ENCODE results near the gene APOO.

The APOO gene

DNA sequence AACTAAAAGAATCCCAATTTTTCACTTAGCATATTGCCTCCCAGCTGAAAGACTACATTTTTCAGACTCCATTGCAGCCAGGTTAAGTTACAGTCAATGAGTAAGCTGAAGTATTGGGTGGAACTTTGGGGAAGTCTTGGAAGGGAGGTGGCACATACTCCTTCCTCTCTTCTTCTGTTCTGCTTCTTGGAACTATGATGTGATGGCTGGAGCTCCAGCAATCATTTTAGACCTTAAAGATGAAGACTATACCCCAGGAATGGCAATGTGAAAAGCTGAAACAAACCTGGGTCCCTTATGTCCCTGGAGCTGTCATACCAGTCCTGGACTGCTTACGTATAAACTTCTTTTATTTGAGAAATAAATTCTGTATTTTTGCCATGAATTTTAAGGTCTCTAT lies 93.9 kb downstream of the APOO start:
- DNase-seq = no peak

DNA sequence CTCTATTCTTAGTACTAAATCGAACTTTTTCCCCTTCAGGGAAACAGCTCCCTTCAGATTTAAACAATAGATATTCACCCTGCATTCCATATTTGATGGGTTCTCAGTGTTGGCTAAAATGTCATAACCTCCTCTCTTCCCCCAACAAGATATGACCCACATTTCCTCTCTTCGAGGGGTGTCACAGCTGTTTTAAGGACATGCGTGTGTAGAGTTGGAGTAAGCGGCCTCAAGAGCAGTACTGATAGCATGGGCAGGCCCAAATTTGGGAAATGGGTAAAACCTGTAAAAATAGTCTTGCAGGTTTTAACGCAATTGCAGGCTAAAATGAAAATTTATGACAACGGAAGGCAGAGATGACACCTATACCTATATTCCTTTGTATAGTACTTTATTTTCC lies 96.1 kb downstream of the APOO start:
- no peak for DNase-seq

DNA sequence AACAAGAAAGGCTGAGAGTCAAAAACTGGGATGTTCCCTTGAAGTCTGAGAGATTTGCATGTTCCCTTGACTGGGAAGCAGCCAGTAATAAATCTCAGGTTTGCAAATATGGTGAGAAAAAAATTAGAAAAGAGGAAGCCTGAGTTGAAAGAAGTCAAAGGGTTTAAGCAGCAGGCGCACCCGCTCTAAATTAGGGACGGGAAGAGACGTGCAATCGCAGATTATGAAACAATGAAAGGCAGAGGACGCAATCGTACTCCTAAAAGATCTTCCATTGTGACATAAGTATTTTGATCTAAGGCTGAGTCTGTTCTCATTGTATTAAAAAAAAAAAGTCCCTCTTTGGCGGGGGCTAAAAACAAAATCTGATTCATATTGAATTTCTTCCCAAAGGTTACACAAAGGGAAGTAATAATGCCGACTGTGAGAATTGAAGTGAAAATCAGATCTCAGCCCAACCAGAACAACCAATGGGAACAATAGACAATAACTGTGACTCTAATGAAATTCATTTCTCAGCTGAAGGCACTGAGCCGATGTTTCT lies 96.6 kb downstream of the APOO start:
- DNase-seq = no peak

DNA sequence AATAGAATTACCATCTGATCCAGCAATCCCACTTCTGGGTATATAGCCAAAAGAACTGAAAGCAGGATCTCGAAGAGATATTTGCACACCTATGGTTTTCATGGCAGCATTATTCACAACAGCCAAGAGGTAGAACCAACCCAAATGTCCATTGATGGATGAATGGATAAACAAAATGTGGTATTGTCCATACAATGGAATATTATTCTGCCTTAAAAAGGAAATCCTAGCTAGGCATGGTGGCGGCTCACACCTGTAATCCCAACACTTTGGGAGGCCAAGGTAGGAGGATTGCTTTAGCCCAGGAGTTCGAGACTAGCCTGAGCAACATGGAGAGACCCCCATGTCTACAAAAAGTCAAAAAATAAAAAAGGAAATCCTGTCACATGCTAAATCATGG lies 97.5 kb downstream of the APOO start:
- no peak for DNase-seq

DNA sequence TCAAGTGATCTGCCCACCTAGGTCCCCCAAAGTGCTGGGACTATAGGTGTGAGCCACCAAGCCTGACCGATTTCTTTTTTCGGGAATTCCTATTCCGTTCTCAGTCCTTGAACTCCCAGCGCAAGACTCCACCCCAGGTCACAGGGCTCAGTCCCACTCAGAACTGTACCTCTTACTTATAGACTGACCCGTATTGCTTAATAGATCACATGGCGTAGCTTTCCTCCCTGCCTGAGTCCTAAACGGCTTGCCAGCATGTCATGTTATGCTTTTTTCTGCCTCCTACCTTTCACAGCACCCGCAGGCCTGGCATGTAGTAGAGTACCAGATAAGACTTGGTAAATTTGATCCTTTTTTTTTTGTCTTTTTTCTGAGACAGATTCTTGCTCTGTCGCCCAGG lies 102.3 kb downstream of the APOO start:
- no peak for DNase-seq

DNA sequence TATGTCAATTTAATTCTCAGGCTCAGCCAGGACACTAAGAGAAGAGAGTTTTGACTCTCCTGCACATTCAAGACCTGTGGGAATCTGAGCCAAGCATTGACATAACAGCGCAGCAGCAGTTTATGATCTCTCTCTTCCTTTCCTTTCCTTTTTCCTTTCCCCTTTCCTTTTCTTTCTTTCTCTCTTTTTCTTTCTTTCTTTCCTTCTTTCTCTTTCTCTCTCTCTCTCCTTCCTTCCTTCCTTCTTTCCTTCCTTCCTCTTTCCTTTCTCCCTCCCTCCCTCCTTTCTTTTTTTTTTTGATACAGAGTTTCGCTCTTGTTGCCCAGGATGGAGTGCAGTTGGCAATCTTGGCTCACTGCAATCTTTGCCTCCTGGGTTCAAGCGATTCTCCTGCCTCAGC lies 103.2 kb downstream of the APOO start:
- no peak for DNase-seq

DNA sequence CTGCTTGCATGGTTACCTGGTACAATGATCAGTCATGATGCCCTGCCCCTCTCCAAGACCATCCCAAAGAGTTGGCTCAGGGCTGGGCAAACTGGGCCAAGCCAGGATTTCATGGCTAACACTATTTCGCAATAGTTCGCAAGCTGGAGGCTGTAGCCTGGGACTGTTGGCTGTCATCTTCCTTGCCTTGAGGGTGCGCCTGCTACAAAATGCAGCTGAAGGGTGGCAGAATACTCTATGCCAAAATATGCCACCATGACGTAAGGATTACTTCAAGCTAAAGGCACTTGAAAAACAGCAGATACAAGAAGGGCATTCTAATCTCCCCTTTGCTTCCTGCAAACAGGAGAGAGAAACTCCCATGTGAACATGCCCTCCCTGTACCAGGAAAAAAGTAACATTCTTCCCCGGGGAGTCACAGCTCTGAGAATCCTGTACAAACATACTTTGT lies 103.8 kb downstream of the APOO start:
- no peak for DNase-seq

DNA sequence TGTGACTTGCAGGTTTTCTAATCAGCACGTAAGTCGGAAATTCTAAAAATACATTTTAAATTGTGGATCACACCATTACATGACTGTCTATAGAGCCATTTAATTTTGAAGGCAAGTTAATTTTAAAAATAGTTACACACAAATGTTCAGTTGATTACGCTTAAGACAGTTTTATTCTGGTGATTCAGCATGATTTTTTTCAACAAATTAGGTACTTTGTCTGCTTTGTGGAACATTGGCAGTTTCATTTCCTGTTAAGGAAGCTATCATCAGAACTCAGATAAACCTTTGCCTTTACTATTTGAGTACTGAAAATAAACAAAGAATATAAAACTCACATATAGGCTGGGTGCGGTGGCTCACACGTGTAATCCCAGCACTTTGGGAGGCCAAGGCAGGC lies 105.3 kb downstream of the APOO start:
- no peak for DNase-seq

DNA sequence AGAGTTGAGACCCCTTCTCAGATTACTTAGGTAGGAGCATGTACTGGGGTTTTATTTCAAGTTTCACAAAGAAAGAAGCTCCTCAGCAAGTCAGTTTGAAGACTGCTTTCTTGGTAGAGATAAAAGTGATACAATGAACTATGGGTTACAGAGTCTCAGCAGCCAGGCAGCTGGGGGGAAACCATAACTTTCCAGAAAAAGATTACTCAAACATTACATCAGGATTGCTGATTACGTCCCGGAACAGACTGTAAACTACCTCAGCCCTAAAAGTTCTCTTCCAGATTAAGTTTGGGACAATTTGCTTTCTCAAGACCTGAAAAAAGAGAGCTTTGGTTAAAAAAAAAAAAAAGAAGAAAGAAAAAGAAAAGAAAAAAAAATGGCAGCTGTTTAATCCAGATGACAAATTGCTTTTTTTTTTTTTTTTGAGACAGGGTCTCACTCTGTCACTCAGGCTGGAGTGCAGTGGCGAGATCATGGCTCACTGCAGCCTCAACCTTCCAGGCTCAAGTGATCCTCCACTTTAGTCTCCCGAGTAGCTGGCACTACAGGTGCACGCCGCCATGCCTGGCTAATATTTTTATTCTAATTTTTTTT lies 108.2 kb downstream of the APOO start:
- no peak for DNase-seq

DNA sequence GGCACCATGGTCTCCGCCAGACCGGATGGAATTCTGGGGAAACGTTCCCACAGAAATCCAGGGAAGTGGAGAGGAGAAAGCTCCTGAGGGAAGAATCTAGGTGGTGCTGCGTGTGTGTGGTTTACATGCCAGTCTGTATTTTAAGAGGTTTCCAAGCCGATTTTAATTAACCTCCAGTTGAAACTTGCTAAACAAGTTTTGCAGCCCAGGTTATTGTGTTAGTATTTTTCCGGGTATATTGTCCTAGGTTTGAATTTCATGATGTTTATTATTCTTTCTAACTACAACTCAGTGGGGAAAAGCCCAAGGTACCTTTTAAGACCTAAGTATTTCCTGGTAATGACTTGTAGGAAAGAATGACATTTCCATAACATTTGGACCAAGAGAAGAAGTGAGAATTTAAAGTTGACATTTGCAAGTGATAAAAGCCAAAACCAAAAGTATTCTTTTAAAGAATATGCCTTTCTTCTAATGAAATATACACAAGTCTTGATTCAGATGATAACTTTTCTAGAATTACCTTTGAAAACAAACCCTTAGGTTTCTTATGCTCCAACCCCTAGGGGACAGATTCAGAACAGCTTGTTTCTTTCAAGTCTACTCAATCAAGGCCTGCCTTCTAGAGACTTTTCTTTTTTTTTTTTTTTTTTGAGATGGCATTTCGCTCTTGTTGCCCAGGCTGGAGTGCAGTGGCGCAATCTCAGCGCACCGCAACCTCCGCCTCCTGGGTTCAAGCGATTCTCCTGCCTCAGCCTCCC lies 110.2 kb downstream of the APOO start:
- no peak for DNase-seq

DNA sequence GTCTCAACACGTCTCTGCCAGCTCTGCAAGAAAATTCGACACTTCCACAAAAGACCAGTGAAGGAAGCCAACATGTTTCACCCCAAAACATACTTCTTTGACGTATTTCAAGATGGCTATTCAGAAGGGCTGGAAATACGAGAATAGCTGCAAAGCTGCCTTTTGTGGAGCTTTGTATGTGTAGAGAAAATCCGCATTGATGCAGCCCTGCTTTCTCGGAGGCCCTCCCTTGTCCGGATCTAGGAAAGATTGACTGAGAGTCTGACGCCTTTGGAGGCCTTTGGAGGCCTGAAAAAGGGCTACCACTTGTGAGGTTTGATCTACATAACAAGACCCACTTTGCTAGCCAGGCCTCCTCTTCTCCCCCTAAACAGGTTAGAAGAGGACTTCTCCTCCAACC lies 112.5 kb downstream of the APOO start:
- DNase-seq = no peak

DNA sequence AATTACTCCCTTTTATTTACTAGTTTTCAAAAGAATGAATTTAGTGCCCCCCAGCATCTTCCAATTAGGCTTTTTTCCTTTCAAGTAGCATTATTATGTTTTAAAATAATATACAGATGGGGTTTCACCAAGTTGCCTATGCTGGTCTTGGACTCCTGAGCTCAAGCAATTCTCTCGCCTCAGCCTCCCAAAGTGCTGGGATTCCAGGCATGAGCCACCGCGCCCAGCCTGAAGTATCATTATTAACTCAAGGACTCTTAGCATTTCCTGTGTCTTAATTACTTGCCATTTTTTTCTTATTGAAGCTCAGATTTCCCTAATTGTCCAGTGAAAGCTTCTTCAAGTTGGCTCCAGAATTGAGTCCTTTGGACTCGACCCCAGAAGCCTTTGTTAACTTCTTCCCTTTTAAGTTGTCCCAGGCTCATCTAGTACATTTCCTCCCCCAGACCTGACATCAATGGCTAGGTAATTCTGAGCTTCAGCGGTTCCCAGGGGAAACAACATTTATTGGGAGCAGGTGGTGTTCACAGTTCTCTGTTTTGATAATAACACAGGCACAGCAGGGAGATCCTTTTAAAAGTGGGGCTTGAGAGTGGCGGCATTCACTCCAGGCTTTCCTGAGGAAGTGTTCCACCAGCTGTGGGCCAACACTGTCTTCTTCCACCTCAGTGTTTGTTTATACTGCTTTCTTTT lies 114.7 kb downstream of the APOO start:
- no peak for DNase-seq

DNA sequence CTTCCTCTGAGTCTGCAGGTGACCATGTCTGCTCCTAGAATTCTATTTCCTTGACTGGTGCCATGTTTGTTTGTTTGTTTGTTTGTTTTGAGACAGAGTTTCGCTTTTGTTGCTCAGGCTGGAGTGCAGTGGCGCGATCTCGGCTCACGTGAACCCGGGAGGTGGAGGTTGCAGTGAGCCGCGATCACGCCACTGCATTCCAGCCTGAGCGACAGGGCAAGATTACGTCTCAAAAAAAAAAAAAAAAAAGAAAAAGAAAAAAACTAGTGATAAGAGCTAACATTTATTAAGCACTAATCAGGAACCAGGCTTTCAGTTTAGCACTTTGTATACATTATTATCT lies 117.6 kb downstream of the APOO start:
- no peak for DNase-seq

DNA sequence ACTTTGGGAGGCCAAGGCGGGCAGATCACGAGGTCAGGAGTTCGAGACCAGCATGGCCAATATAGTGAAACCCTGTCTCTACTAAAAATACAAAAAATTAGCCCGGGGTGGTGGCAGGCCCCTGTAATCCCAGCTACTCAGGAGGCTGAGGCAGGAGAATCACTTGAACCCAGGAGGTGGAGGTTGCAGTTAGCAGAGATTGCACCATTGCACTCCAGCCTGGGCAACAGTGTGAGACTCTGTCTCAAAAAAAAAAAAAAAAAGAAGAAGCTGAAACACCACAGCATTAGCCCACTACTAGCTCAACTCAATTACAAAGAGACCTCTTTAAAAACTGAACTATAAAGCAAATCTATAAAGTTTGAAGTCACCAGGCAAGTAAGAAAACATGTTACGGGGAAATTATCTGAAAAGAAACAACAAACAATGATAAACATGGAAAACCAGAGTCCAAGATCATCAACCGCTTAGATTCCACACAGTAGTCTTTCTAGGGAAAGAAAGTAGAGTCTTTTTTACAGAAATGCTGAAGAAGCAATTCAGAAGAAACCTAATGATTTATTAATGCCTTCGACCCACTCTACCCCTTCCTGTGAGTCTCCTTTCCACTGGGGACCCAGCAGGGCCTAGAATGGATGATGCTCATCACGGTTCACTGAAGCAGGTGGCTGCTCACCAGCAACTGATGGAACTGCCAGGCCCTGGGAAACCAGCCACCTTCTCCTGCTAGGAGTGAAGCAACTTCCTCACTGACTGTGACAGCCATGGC lies 118.2 kb downstream of the APOO start:
- no peak for DNase-seq

DNA sequence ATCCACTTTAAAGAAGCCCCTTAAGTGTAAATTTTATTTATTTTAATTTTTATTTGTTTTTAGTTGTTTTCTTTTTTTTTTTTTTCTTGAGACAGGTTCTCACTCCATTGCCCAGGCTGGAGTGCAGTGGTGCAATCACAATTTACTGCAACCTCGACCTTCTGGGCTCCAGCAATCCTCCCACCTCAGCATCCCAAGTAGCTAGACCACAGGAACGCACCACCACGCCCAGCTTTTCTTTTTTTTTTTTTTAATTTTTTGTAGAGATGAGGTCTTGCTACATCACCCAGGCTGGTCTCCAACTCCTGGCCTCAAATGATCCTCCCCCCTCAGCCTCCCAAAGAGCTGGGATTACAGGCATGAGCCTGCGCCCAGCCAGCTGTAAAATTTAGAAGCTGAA lies 118.8 kb downstream of the APOO start:
- DNase-seq = no peak

DNA sequence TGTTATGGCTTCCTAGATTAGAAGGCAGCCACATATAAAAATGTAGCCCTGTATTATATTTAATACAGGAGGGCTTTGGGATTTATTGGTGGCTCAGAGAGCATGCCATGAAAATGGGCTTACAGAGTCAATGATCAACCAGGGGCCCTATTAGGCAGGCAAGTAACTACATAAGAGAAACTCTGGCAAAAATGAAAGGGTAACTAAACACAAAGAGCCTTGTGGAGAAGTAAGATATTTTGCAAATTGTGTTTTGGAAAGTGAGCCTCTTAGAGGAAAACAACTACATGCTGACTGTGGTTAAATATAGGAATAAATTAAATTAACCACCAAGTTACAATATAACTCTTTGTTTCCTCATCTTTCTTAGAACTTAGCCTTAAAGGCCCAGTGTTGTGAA lies 119.2 kb downstream of the APOO start:
- no peak for DNase-seq

DNA sequence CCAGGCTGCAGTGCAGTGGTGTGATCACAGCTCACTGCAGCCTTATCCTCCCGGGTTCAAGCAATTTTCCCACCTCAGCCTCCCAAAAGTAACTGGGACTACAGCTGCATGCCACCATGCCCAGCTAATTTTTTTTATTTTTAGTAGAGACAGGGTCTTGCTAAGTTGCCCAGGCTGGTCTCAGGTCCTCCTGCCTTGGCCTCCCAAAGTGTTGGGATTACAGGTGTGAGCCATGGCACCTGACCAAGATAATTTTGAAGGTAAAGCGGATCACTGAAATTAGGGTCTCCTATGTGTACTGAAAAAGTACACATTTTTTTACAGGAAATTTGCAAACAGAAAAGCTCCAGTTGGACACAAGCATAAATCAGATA lies 120.0 kb downstream of the APOO start:
- DNase-seq = no peak

DNA sequence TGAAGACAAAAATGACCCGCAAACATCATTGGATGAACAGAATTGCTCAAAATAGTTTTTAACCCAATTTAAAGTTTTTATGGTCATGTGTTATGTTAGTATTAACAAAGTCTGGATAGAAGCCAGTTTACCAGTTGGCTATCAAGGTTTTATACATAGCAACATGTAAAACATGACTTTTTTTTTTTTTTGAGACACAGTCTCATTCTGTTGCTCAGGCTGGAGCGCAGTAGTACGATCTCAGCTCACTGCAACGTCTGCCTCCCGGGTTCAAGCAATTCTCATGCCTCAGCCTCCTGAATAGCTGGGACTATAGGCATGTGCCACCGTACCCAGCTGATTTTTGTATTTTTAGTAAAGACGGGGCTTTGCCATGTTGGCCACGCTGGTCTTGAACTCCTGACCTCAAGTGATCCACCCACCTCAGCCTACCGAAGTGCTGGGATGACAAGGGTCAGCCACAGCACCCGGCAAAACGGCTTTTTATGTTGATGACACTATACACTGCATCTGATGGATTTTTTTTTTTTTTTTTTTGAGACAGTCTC lies 121.4 kb downstream of the APOO start:
- DNase-seq = no peak

DNA sequence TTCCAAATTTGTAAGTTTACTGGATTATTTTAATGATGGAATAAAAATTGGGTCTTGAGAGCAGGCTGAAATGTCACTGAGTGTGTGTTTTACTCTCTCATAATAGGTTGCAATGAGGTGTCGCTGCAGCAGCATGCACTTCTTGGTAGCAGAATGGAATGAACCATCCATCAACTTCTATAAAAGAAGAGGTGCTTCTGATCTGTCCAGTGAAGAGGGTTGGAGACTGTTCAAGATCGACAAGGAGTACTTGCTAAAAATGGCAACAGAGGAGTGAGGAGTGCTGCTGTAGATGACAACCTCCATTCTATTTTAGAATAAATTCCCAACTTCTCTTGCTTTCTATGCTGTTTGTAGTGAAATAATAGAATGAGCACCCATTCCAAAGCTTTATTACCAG lies 122.2 kb downstream of the APOO start:
- no peak for DNase-seq

DNA sequence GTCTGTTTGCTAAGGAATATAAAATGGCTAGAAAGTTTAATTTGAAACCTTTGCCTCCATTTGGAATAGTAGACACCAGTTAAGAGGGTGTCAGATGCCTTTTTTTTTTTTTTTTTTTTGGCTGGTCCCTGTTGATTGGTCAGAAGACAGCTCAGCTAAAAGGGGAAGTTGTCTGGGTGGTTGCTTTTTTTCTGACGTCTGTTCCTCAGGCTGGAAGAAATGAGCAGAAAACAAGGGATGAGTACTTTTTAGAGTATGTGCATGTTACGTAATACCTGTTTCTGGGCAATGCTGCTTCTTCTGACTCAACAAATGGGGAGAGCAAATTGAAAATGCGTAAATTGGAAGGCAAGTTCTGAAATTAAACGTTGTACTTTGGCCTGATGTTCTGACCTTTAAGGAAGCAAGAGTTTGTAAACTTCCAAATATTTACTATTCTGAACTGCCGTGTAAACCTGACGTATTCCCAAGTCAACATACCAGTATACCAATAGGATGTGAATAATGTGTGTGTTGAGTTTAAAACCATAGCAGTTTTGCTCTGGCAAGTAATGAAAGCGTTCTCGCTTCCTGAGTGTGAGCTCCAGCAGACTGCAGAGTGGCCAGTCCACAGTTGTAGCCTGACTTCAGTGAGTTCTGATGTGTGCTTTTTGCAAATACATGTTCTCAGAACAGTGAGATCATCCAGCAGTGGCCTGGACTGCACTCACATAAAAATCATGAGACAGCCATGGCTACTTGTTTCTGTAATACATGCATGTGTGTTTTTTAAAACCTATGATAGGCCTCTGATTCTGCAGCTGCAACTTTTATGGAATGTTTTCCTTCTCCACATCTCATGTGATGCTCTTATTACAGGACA lies 123.0 kb downstream of the APOO start:
- no peak for DNase-seq

DNA sequence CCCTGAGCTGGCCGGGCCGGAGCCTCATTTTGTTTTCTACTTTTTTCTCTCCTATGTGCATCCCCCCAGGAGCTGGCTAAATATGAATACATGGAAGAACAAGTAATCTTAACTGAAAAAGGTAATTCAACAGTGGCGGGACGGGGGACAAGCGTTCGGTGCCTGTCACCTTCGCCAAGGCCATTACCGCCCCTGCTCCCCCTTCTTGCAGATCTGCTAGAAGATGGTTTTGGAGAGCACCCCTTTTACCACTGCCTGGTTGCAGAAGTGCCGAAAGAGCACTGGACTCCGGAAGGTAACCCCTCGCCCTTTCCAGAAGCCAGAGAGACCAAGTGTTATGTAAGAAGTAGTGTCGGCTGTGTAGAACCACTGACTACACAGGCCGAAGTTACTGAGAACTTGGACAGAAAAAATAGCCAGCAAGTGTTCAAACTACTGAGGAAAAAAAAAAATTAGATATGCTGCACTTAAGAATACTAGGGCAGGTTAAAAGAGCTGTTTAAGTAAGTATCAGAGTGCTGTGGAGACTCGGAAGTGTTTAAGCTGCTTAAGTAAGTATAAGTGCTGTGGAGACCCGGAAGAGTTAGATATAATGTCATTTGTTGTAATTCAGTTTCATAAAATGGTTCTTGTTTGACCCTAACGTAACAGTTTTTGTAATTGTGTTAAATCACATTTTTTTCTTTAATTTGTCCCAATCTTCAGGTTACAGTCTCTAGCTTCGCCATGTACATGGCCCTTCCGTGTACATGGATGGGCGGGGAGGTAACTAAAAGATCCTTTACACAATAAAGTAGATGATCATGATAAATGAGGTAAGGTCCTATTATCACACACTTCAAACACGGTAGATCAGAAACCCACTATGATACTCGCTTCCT lies 123.9 kb downstream of the APOO start:
- no peak for DNase-seq
